SK-N-SH (cell line): Measurements from ENCODE around the gene SRGAP3. TPM values are rescaled to one million over a fixed set of nuclear protein-coding genes. Genes with fewer than 3 reads are reported as not detected.

Experiments used
- CTCF ChIA-PET: fragments of 300-600, 350-600 bp; formaldehyde crosslinking; extraction: SDS; loops from one replicate; lab custom pipeline; 2021; lab: Yijun Ruan, JAX
- POLR2A ChIA-PET: fragments of 350-600 bp; sonication (Branson Sonifier 250); formaldehyde crosslinking; extraction: SDS; loops from one replicate; lab custom pipeline; 2020; ENCODE audit warnings: antibody characterized with exemption, inconsistent platforms; lab: Yijun Ruan, JAX
- DNase-seq: peaks from one replicate; pipeline ENCODE4 v3.0.0; 2012
- H2AFZ ChIP-seq: fragments of 200-600 bp; sonication (generic); 2 replicates; pipeline ENCODE4 v1.8.1; 2016; ENCODE audit warnings: antibody characterized with exemption, mild to moderate bottlenecking, low read depth
- H3F3A ChIP-seq: fragments of 200-600 bp; sonication (generic); replicated peaks from 2 replicates; pipeline ENCODE3; 2016; ENCODE audit warnings: antibody characterized with exemption, mild to moderate bottlenecking; ENCODE audit not compliant: insufficient read depth
- H3K27ac ChIP-seq, 2 experiments: fragments of 200-500 bp in 1 of 2; fragments of 200-600 bp in 1 of 2; sonication (Bioruptor generic) in 1 of 2; sonication (generic), shearing (Covaris generic) in 1 of 2; 2 replicates each; pipeline versions ENCODE4 v1.5.1 to v1.6.1; 2014 to 2016; ENCODE audit warnings: low read depth in 2 of 2, inconsistent platforms in 1 of 2, low read length in 1 of 2, mild to moderate bottlenecking in 1 of 2, mixed read lengths in 1 of 2
- H3K27me3 ChIP-seq: fragments of 200-600 bp; sonication (generic), shearing (Covaris generic); 2 replicates; pipeline ENCODE4 v1.6.1; 2016; ENCODE audit warnings: mixed run types; ENCODE audit not compliant: insufficient read depth
- H3K36me3 ChIP-seq, 2 experiments: fragments of 200-500 bp in 1 of 2; fragments of 200-600 bp in 1 of 2; sonication (Bioruptor generic) in 1 of 2; sonication (generic) in 1 of 2; replicated peaks in 1 of 2; 2 replicates each; pipeline versions ENCODE3 to v1.5.1; 2014 to 2016; ENCODE audit warnings: low read length in 1 of 2, mild to moderate bottlenecking in 1 of 2; ENCODE audit not compliant: insufficient read depth in 2 of 2, control insufficient read depth in 1 of 2
- H3K4me1 ChIP-seq, 2 experiments: fragments of 200-500 bp in 1 of 2; fragments of 200-600 bp in 1 of 2; sonication (Bioruptor generic) in 1 of 2; sonication (generic), shearing (Covaris generic) in 1 of 2; 2 replicates each; pipeline versions ENCODE4 v1.5.1 to v1.6.1; 2014 to 2016; ENCODE audit warnings: low read depth in 1 of 2, low read length in 1 of 2, mixed run types in 1 of 2; ENCODE audit not compliant: insufficient read depth in 2 of 2, control insufficient read depth in 1 of 2
- H3K4me2 ChIP-seq: fragments of 200-600 bp; sonication (generic), shearing (Covaris generic); 2 replicates; pipeline ENCODE4 v1.6.1; 2017; ENCODE audit warnings: mixed run types
- H3K4me3 ChIP-seq, 2 experiments: fragments of 200-500 bp in 1 of 2; fragments of 200-600 bp in 1 of 2; sonication (Bioruptor generic) in 1 of 2; sonication (generic), shearing (Covaris generic) in 1 of 2; 2 replicates each; pipeline versions ENCODE4 v1.5.1 to v1.8.1; 2014 to 2016; ENCODE audit warnings: low read depth in 2 of 2, inconsistent platforms in 1 of 2, low read length in 1 of 2, mild to moderate bottlenecking in 1 of 2, mixed read lengths in 1 of 2, moderate library complexity in 1 of 2
- H3K79me2 ChIP-seq: fragments of 200-600 bp; sonication (generic); 2 replicates; pipeline ENCODE4 v1.8.1; 2017; ENCODE audit warnings: mild to moderate bottlenecking; ENCODE audit not compliant: insufficient read depth
- H3K9ac ChIP-seq: fragments of 200-600 bp; sonication (generic); 2 replicates; pipeline ENCODE4 v1.6.1; 2017; ENCODE audit warnings: mixed run types
- H3K9me2 ChIP-seq: fragments of 200-600 bp; sonication (generic); 2 replicates; pipeline ENCODE4 v1.6.1; 2017; ENCODE audit warnings: mixed run types
- H3K9me3 ChIP-seq: fragments of 200-600 bp; sonication (generic); 2 replicates; pipeline ENCODE4 v1.6.1; 2017; ENCODE audit warnings: mixed run types, mild to moderate bottlenecking, moderate library complexity
- H4K20me1 ChIP-seq: fragments of 200-600 bp; sonication (generic); 2 replicates; pipeline ENCODE4 v1.6.1; 2017; ENCODE audit warnings: mild to moderate bottlenecking, mixed run types; ENCODE audit not compliant: insufficient read depth
- CHD2 ChIP-seq: fragments of 150-350 bp; IDR thresholded peaks from 2 replicates; pipeline ENCODE4 v1.6.1; 2018; ENCODE audit warnings: low read length; ENCODE audit not compliant: partially characterized antibody
- EP300 ChIP-seq, 2 experiments: IDR thresholded peaks; 2 replicates each; pipeline versions ENCODE4 v1.4.0 to v1.6.1; 2012; ENCODE audit warnings: borderline replicate concordance in 1 of 2, low read depth in 1 of 2, low read length in 1 of 2
- JUND ChIP-seq: IDR thresholded peaks from 2 replicates; pipeline ENCODE4 v1.4.0; 2012
- MEF2A ChIP-seq: IDR thresholded peaks from 2 replicates; pipeline ENCODE4 v1.4.0; 2012; ENCODE audit warnings: low read depth, borderline replicate concordance
- RAD21 ChIP-seq: IDR thresholded peaks from 2 replicates; pipeline ENCODE4 v1.6.1; 2012; ENCODE audit warnings: mild to moderate bottlenecking, low read length
- TCF12 ChIP-seq: IDR thresholded peaks from 2 replicates; pipeline ENCODE4 v1.4.0; 2012
- WGBS: methylation state at CpG from one replicate; pipeline ENCODE4 v1.1.6; 2017; ENCODE audit warnings: low lambda C conversion rate; 5-methylcytosine and 5-hydroxymethylcytosine counted together
- polyA plus RNA-seq, 3 experiments: library from polyadenylated mRNA; depleted of rRNA; stranded (reverse); fragments of >200 nt; gene quantifications; 2 replicates each; pipeline ENCODE4 v1.2.3, GENCODE V29; 2012
- TF ChIP-seq, protein P1 (sequence below): fragments of 150-350 bp; IDR thresholded peaks from 2 replicates; pipeline ENCODE4 v1.6.1; 2016; ENCODE audit warnings: mild to moderate bottlenecking, low read depth, low read length
- TF ChIP-seq, protein P2 (sequence below): IDR thresholded peaks from 2 replicates; pipeline ENCODE4 v1.6.1; 2012; ENCODE audit warnings: mild to moderate bottlenecking, low read depth, low read length, moderate library complexity
- TF ChIP-seq, protein P3 (sequence below): IDR thresholded peaks from 2 replicates; pipeline ENCODE4 v1.4.0; 2012; ENCODE audit warnings: low read depth, borderline replicate concordance

SRGAP3 gene
- polyA plus RNA-seq, 1 of the 3 experiments (the other 2 are of a cell fraction): 2.8 TPM

DNA sequence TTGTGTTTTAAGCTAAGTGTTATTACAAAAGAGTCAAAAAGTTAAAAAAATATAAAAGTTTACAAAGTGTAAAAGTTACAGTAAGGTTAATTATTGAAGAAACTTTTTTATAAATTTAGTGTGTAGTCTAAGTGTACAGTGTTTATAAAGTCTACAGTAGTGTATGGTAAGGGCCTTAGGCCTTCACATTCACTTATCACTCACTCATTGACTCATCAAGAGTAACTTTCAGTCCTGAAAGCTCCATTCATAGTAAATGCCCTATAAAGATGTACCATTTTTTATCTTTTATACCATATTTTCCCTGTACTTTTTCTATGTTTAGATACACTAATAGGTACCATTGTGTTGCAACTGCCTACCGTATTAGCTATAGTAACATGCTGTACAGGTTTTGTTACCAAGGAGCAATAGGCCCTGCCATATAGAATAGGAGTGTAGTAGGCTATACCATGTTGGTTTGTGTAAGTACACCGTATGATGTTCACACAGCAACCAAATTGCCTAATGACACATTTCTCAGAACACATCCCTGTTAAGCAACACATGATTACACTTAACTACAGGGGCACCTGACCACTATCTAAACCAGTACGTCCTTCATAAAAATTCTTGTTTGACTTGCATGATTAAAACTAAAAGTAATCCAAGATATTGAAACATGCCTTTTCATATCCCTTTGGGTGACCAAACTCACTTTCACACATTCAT is 303.4 kb downstream of the SRGAP3 start:
- no peak for DNase-seq

More for the DNA sequence above, 303.4 kb downstream of the SRGAP3 start:
- no peak overlapping the region for H3K4me2 ChIP-seq
- WGBS: 64% methylated on average over 3 of the region's 3 CpGs
- no peaks in the 10 kb centered on the region for H3K9me2 ChIP-seq
- POLR2A ChIA-PET: no interaction called here
- no peaks in the 10 kb centered on the region for H3K27me3 ChIP-seq
- no peak overlapping the region for H3K27ac ChIP-seq
- H3K9ac ChIP-seq: no peak overlapping the region
- H3K4me3 ChIP-seq: no peak overlapping the region
- H3K9me3 ChIP-seq: no peaks in the 10 kb centered on the region
- H3K4me1 ChIP-seq: peaks cover 3 to 4% of the 10 kb centered on the region in 2 experiments; a peak in 2 of 4 replicates
- peaks cover 42 to 43% of the 10 kb centered on the region in 2 experiments for H3K36me3 ChIP-seq
- peaks cover 50% of the 10 kb centered on the region for H3K79me2 ChIP-seq
- CTCF ChIA-PET: interaction anchor here (1.1 to 3.7 kb wide), 4 partner anchors 8 to 177 kb away, joined by 3 to 12 read pairs (median 4); partner anchors contain the start of gene OXTR
- no peaks in the 10 kb centered on the region for H4K20me1 ChIP-seq
- no peak overlapping the region for H2AFZ ChIP-seq
- TF ChIP-seq EP300 (IDR thresholded peaks at IDR 0.05; ENCODE audit: borderline replicate concordance in 1 of 2, low read depth in 1 of 2, low read length in 1 of 2) (no peak), TCF12 (no peak), RAD21 (no peak), JUND (no peak), CHD2 (no peak), MEF2A (no peak)
- TF ChIP-seq, protein P1, sequence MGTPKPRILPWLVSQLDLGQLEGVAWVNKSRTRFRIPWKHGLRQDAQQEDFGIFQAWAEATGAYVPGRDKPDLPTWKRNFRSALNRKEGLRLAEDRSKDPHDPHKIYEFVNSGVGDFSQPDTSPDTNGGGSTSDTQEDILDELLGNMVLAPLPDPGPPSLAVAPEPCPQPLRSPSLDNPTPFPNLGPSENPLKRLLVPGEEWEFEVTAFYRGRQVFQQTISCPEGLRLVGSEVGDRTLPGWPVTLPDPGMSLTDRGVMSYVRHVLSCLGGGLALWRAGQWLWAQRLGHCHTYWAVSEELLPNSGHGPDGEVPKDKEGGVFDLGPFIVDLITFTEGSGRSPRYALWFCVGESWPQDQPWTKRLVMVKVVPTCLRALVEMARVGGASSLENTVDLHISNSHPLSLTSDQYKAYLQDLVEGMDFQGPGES: no peak
- TF ChIP-seq, protein P2, sequence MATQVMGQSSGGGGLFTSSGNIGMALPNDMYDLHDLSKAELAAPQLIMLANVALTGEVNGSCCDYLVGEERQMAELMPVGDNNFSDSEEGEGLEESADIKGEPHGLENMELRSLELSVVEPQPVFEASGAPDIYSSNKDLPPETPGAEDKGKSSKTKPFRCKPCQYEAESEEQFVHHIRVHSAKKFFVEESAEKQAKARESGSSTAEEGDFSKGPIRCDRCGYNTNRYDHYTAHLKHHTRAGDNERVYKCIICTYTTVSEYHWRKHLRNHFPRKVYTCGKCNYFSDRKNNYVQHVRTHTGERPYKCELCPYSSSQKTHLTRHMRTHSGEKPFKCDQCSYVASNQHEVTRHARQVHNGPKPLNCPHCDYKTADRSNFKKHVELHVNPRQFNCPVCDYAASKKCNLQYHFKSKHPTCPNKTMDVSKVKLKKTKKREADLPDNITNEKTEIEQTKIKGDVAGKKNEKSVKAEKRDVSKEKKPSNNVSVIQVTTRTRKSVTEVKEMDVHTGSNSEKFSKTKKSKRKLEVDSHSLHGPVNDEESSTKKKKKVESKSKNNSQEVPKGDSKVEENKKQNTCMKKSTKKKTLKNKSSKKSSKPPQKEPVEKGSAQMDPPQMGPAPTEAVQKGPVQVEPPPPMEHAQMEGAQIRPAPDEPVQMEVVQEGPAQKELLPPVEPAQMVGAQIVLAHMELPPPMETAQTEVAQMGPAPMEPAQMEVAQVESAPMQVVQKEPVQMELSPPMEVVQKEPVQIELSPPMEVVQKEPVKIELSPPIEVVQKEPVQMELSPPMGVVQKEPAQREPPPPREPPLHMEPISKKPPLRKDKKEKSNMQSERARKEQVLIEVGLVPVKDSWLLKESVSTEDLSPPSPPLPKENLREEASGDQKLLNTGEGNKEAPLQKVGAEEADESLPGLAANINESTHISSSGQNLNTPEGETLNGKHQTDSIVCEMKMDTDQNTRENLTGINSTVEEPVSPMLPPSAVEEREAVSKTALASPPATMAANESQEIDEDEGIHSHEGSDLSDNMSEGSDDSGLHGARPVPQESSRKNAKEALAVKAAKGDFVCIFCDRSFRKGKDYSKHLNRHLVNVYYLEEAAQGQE: no peak
- TF ChIP-seq, protein P3, sequence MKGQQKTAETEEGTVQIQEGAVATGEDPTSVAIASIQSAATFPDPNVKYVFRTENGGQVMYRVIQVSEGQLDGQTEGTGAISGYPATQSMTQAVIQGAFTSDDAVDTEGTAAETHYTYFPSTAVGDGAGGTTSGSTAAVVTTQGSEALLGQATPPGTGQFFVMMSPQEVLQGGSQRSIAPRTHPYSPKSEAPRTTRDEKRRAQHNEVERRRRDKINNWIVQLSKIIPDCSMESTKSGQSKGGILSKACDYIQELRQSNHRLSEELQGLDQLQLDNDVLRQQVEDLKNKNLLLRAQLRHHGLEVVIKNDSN: no peak
- TF ChIP-seq, all 33 proteins: peak for 0
- H3F3A ChIP-seq: peaks cover 3% of the 10 kb centered on the region
